NCI-H748 (cell line): Measurements from ENCODE around the gene LMNTD2.

ENCODE experiments used
- DNase-seq: peaks from one replicate; lab custom pipeline; 2025; ENCODE audit not compliant: unreplicated experiment; lab: John Stamatoyannopoulos, UW

The LMNTD2 gene, protein sequence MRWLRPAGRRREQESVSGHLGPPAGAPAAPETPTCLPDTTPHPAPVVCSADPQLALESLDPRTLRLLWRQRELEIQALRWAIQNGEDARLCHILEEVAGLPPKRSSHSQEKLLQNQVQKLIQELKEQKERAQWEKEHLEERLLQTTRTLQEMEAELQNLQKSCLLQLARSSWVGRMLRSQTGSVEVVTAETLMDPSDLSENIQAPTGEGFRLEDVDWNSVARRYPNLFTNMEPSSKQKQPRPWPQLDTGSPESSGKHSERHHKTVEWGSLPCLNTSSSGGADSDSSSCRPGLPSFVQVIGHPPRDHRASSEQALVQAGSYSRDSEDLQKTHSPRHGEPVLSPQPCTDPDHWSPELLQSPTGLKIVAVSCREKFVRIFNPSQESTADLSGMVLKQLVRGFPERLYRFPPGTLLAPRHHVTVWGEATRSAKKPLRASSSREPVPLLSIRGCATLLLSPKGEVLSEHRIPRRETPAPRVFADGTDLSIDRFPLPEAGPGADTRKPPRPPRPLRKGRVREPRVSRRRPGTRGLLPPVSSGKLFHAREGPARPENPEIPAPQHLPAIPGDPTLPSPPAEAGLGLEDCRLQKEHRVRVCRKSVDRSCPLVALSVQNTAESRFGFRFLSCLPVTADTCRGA

DNA sequence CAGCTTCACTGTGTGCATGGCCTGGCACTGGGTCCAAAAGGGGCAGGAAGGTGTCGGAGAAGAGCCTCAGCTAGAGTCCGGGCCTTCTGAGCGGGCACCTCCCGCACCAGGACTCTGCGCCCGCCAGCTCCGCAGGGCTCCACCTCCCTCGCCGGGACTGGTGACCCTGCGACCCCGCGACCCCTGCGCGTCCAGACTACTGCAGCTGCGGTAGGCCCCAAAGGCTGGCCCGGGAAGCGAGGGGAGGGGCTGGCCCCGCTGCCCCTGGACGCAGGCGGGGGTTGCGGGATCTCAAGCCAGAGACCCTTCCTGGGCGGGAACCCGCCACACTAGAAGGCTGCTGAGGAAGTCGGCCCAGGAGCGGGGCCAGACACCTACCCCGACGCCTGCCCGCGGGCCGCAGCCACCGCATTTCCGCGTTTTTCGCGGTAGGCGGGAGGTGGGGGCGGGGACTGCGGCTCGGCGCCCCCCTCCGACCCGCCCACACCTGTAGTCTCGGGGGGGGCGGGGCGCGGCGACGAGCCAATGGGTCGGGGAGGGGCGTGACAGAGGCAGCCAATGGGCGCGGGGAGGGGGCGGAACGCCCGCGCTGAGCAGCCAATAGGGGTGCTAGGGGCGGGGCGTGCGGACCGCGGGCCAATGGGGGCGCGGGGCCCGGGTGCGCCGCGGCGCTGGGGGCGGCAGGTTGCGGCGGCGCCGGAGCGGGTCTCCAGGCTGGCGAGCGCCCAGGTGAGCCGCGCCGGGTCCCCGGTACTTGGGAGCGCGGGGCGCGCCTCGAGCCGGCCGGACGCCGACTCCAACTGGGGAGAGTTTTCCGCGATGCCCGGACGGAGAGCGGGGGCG is at the start of gene LMNTD2, which contains the start of gene RASSF7:
LMNTD2 (minus strand) TSS at position 434 of the 843 bp plus-strand sequence; CDS start at position 412, 22 bp downstream.
RASSF7 (plus strand) TSS at position 666 of the 843 bp plus-strand sequence. CDS start 799 bp downstream, outside the sequence.
- peak; percentile 93 for DNase-seq

DNA sequence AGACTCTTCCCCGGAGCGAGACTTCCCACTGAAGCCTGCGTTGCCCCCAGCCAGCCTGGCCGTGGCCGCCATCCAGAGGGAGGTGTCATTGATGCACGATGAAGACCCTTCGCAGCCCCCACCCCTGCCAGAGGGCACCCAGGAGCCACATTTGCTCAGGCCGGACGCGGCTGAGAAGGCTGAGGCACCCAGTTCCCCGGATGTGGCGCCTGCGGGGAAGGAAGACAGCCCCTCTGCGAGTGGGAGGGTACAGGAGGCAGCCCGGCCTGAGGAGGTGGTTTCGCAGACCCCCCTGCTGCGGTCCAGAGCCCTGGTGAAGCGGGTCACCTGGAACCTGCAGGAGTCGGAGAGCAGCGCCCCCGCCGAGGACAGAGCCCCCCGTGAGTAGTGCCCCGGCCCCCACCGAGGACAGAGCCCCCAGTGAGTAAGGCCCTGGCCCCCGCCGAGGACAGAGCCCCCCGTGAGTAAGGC is 48.8 kb upstream of the LMNTD2 start:
- no peak for DNase-seq

DNA sequence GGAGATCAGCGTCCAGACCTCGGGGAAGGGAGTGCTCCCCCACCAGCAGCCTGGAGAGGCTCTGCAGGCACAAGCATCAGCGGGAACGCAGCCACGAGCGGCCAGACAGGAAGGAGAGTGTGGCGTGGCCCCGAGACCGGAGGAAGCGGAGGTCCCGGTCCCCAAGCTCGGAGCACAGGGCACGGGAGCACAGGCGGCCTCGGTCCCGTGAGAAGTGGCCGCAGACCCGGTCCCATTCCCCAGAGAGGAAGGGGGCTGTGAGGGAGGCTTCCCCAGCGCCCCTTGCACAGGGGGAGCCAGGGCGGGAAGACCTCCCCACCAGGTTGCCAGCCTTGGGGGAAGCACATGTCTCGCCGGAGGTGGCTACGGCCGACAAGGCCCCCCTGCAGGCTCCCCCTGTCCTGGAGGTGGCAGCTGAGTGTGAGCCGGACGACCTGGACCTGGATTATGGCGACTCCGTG is 48.3 kb upstream of the LMNTD2 start:
- no peak for DNase-seq

DNA sequence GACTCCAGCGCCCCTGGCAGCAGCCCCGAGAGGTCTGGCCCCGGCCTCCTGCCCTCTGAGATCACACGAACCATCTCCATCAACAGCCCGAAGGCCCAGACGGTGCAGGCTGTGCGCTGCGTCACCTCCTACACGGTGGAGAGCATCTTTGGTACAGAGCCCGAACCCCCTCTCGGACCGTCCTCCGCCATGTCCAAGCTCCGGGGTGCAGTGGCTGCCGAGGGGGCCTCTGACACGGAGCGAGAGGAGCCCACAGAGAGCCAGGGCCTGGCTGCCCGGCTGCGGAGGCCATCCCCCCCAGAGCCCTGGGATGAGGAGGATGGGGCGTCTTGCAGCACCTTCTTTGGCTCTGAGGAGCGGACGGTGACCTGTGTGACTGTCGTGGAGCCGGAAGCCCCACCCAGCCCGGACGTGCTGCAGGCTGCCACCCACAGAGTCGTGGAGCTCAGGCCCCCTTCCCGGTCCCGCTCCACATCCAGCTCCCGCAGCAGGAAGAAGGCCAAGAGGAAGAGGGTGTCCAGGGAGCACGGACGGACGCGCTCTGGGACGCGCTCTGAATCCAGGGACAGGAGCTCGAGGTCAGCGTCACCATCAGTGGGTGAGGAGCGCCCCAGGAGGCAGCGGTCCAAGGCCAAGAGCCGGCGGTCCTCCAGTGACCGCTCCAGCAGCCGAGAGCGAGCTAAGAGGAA is 47.6 kb upstream of the LMNTD2 start:
- no peak for DNase-seq

DNA sequence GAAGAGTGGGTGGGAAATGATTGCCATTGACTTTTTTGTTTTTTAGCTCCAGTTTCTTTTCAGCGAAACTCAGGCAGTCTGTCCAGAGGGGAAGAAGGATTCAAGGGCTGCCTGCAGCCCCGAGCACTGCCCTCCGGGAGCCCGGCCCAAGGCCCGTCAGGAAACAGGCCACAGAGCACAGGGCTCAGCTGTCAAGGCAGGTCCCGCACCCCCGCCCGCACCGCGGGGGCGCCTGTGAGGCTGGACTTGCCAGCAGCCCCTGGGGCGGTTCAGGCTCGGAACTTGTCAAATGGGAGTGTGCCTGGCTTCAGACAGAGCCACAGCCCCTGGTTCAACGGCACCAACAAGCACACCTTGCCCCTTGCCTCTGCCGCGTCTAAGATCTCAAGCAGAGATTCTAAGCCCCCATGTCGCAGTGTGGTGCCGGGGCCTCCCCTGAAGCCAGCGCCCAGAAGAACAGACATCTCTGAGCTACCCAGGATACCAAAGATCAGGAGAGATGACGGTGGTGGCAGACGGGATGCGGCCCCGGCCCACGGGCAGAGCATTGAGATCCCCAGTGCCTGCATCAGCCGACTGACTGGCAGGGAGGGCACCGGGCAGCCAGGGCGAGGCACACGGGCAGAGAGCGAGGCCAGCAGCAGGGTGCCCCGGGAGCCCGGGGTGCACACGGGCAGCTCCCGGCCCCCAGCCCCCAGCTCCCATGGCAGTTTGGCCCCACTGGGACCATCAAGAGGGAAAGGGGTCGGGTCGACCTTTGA is 46.7 kb upstream of the LMNTD2 start:
- DNase-seq, result no peak

DNA sequence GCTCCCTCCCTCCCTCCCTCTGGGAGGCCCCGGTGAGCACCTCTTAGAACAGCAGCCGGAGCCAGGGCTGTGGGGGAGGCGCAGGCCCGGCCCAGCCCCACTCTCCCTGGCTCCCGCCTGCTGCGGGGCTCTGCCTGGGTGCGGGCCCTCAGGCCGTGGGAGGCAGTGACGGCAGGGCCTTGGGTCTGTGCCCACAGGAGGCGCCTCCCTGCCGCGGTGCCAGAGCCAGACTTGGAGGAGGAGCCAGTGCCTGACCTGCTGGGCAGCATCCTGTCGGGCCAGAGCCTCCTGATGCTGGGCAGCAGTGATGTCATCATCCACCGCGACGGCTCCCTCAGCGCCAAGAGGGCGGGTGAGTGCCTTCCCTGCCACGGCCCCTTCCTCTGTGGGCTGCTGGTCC is 45.7 kb upstream of the LMNTD2 start:
- no peak for DNase-seq

DNA sequence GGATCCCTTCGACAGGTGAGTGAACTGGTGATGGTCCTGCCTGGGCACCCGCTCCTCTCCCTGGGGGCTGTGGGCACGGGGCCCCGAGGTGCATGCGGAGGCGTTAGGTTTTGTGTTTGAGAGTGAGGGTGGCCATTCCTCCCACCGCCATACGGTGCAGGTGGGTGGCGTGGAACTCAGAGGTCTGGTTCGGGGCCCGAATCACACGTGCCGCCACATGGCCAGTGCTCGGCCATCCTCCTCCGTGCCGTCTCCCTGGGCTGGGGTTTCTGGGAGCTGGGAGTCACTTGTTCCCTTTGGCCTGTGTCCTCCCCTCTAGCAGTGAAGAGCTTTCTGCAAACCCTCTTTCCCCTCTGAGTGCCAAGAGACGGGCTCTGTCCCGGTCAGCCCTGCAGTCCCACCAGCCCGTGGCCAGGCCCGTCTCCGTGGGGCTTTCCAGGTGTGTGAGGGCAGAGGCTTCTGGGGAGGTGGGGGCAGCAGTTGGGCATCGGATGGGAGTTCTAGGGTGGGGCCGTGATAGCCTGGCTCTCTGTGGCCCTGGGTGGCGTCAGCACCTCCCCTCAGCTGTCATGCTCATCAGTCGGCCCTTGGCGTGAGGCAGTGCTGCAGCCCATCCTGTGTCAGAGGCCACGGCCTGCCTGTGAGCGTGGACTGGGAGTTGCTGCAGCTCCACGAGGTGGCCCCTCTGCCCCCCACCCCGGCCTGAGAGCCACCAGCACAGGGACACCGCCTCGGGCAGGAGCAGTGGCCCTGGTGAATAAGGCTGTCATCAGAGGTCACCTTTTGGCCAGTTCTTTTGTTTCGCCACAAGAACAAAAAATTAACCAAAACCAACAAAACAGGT is 45.0 kb upstream of the LMNTD2 start:
- DNase-seq, result no peak

DNA sequence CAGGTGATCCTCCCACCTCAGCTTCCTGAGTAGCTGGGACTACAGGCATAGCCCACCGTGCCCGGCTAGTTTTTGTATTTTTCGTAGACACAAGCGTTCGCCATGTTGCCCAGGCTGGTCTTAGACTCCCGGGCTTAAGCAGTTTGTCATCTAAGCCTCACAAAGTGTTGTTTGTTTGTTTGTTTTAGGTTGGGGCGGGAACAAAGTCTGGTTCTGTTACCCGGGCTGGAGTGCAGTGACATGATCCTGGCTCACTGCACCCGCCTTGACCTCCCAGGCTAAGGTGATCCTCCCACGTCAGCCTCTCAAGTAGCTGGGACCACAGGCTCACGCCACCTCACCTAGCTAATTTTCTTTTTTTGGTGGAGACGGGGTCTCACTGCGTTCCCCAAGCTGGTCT is 42.6 kb upstream of the LMNTD2 start:
- DNase-seq, result no peak

DNA sequence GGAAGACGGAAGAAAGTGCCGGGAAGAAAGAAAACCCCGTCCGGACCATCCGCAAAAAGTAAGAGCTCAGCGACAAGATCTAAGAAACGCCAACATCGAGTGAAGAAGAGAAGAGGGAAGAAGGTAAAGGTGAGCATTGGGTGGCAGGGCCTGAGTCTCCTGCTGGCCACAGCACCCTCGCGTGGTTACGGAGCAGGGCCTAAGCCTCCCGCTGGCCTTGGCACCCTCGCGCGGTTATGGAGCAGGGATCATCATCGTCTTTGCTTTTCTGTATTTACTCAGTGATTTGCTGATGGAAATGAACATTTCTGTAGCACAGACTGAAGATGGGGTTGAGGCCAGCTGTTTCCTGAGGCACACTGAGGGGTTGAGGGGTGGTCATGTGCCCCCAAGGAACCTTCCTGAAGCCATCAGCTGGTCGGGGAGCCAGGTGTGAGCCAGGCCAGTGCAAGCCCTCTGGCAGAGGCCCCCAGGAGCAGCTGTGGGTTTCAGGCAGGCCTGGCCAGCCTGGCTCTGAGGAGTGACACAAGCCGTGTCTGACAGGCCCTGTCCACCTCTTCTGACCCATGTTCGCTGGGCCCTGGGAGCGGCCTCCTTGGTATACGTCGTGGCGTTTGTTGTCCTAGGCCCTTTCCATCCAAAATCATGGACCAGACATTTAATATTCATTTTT is 41.2 kb upstream of the LMNTD2 start:
- DNase-seq, result no peak

DNA sequence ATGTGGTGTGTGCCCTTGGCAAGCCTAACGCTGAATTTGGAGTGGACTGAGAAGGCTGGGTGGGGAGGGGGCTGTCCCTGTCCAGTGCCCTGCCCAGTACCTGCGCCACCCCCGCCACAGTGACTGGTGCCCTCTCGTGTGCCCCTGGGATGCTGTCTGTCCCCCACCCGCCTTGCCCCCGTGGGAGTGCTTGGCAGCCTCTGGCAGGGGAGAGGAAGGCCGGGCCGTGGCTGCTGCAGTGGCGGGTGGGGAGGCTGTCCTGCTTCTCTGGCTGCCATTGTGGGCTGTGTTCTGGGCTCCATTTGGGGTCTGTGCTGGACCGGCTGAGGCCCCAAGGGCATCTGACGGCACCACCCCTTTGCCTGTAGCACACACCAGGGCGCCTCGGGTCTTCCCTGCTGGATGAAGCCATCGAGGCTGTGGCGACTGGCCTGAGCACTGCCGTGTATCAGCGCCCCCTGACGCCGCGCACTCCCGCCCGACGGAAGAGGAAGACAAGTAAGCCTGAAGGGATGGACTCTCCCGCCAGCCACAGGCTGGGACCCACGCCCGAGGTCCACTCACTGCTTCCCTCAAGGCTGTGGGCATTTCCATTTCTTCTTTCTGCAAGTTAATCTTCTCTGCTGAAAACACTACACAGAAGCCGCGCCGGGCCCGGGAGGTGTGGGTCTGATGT is 37.6 kb upstream of the LMNTD2 start:
- no peak for DNase-seq

DNA sequence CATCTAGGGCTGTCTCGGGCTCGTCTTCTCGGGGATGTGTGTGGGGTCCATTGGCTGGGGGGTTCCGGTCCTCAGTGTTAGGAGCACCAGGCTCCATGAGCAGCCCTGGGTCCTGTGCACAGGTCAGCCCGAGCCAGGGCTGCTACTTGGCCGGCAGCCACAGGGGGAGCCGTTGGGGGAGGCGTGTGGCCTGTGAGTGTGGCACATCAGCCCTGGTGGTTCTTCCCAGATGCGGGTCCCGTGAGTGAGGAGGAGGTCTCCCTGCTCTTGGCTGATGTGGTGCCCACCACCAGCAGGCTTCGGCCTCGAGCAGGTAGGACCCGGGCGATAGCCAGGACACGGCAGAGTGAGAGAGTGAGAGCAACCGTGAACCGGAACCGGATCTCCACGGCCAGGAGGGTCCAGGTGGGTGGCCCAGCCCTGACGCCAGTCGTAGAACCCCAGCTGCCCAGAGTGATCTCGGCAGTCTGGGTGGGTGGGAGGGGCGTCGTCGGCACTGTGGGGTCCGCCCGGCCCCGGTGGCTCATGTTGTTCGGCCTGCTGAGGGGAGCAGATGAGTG is 36.7 kb upstream of the LMNTD2 start:
- DNase-seq, result no peak

DNA sequence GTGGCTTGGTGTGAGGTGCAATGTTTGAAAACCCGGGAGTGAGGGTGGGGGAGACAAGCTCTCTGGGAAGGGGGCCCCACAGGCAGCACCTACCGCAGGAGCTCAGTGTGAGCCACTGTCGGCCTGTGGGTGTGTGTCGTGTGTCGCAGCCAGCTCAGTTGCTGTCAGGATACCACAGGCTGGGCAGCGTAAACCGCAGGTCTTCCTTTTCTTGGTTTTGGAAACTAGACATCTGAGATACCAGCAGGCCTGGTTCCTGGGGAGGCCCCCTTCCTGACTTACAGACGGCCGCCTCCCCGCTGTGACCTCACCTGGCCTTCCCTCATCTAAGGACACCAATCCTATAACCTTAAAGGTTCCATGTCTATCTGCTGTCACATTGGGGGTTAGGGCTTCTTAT is 35.8 kb upstream of the LMNTD2 start:
- no peak for DNase-seq

DNA sequence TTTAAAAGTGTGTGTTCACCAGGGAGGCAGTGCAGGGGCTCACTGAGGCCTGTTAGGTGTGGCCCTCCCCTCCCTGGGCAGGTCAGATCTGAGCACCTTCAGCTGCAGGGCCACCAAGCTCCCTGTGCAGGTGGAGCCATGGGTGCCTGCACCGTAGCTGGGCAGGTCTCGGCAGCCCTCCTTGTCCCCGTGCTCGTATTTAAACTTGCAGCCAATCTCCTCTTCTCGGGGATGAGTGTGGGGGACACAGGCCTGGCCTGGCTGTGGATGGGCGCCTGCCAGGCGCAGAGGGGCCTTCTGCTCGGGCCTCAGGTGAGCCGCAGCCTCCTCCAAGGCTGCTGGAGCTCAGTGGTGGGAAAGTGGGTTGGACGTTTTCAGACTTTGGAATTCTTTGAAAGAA is 34.9 kb upstream of the LMNTD2 start:
- no peak for DNase-seq

DNA sequence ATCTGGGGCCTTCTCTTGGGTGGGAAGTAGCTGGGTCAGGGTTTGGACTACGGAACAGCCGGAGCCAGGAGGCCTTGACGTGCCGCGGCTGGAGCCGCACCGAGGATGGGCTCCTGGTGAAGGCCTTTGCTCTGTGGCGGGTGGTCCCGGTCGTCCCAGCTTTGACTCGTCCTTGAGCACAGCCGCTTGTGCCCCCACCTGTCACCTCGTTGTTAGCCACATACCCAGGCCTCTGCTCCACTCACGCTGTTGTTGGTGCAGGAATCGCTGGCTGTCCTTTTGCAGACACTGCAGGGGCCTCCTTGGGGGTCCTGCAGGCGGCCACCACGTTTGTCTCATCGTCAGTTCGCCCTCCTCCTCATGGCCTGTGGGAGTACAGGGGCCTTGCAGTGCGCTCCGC is 32.8 kb upstream of the LMNTD2 start:
- DNase-seq, result no peak

DNA sequence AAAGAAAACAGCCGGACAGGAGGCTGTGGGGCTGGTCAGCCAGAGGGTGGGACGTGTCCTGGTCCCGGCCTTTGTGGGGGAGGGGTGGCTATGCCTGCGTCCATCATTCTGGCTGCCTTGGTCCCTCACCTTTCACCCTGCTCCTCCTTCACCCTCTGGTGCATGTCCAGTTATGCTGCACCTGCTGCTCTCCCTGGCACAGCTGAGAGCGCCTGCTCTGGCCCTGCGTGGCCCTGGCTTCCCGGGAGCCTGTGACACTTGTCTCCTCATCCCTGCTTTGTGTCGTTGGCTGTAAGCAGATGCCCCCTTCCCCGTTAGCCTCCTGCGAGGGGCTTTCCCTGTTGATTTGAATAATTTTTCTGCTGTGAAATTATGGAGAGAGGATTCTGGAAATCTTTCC is 32.4 kb upstream of the LMNTD2 start:
- no peak for DNase-seq

DNA sequence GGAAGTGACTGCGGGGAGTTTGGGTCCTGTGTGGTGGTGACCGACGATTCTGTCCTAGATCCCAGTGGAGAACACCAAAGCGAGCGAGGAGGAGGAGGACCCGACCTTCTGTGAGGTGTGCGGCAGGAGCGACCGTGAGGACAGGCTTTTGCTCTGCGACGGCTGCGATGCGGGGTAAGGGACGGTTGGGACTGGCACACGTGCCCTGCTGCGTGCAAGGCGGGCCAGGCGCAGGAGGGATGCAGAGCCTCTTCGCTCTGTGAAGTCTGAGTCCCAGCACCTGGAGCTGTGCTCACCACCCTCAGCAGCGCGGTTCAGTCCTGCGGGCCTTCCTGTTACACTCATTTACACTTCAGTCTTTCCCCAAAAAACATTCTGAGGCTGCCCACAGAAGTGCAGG is 32.0 kb upstream of the LMNTD2 start:
- DNase-seq, result no peak

DNA sequence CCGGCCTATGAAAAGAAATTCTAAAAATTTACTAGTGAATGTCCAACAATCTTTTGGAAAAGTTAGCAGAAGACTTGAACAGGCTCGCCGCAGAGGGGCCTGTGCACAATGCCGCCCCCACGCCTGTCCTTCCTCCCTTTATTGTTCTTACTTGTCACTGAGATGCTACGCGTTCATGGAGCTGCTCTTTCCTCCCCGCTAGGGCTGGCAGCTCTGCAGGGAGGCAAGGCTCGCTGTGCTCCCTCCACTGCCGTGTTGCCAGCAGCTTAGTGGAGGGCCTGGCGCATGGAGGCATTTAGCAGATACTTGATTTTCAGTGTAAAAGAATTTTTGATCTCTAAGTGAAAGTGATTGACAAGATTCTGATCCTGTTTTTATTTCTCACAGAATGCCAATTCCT is 30.5 kb upstream of the LMNTD2 start:
- DNase-seq, result no peak

DNA sequence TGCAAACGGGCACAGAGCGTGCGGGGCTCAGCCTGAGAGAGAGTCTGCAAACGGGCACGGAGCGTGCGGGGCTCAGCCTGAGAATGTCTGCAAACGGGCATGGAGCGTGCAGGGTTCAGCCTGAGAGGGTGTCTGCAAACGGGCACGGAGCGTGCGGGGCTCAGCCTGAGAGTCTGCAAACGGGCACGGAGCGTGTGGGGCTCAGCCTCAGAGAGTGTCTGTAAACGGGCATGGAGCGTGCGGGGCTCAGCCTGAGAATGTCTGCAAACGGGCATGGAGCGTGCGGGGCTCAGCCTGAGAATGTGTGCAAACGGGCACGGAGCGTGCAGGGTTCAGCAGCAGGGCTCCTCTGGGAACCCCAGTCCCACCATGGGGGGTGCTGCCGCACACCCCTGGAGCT is 29.3 kb upstream of the LMNTD2 start:
- no peak for DNase-seq
